Fibroblast of pulmonary artery (primary cell): ENCODE measurements around the gene TERF2IP.

Experiments used
- DNase-seq: peaks from one replicate; pipeline ENCODE4 v3.0.0-alpha.2; 2010; ENCODE audit warnings: low read depth
- H3K4me3 ChIP-seq: replicated peaks from 2 replicates; pipeline ENCODE4 v1.5.1; 2011; ENCODE audit warnings: low read depth, mild to moderate bottlenecking, control low read depth, low read length, moderate library complexity
- TF ChIP-seq, protein P1 (sequence below): IDR thresholded peaks from 2 replicates; pipeline ENCODE4 v1.5.1; 2011; ENCODE audit warnings: mild to moderate bottlenecking, control low read depth, low read length, inconsistent platforms; ENCODE audit errors: missing control alignments

The TERF2IP gene

DNA sequence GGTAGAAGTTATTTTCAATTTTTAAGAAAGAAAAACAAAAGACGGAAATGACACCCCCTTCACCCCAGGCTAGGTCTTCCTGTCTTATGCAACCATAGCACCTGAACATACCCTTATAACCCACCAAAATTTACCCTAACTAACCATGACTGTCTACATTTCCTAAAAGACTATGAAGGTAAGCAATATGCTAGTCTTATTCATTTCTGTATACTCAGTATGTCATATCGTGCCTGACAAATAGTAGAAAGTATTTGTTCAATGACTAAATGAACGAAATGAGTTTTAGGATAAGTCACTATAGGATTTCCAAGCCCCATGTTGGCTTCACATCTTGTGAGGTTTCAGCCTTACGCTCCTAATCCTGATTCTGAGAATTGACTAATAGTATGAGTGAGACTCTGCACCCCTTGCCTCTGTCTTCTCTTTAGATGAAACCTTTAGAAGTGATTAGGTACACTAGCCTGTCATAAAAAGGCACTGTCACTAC is 31.0 kb upstream of the TERF2IP start:
- no peak overlapping the region for H3K4me3 ChIP-seq
- DNase-seq, result no peak

GRCh38 chr16:75617121-75617520 is 30.5 kb upstream of the TERF2IP start:
- DNase-seq, result no peak

More for the DNA sequence above, 31.0 kb upstream of the TERF2IP start:
- TF ChIP-seq, protein P1, sequence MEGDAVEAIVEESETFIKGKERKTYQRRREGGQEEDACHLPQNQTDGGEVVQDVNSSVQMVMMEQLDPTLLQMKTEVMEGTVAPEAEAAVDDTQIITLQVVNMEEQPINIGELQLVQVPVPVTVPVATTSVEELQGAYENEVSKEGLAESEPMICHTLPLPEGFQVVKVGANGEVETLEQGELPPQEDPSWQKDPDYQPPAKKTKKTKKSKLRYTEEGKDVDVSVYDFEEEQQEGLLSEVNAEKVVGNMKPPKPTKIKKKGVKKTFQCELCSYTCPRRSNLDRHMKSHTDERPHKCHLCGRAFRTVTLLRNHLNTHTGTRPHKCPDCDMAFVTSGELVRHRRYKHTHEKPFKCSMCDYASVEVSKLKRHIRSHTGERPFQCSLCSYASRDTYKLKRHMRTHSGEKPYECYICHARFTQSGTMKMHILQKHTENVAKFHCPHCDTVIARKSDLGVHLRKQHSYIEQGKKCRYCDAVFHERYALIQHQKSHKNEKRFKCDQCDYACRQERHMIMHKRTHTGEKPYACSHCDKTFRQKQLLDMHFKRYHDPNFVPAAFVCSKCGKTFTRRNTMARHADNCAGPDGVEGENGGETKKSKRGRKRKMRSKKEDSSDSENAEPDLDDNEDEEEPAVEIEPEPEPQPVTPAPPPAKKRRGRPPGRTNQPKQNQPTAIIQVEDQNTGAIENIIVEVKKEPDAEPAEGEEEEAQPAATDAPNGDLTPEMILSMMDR, result no peak

DNA sequence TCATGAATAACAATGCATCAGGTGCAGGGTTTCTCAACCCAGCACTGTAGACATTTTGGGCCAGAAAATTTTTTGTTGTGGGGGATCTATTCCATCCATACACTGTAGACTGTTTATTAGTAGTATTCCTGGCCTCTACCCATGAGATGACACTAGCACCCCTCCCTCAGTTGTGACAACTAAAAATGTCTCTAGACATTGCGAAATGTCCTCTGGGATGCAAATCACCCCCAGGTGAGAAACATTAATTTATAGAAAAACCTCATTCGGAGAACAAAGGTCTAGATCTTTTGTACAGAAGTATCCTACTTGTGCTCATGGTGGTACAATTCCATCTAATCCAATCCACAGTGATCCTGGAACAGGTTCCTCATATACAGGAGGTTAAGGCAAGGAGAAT is 28.8 kb upstream of the TERF2IP start:
- TF ChIP-seq, protein P1, result no peak
- DNase-seq, result no peak

More at GRCh38 chr16:75617121-75617520, 30.5 kb upstream of the TERF2IP start:
- no peak overlapping the region for H3K4me3 ChIP-seq
- TF ChIP-seq, protein P1, result no peak

DNA sequence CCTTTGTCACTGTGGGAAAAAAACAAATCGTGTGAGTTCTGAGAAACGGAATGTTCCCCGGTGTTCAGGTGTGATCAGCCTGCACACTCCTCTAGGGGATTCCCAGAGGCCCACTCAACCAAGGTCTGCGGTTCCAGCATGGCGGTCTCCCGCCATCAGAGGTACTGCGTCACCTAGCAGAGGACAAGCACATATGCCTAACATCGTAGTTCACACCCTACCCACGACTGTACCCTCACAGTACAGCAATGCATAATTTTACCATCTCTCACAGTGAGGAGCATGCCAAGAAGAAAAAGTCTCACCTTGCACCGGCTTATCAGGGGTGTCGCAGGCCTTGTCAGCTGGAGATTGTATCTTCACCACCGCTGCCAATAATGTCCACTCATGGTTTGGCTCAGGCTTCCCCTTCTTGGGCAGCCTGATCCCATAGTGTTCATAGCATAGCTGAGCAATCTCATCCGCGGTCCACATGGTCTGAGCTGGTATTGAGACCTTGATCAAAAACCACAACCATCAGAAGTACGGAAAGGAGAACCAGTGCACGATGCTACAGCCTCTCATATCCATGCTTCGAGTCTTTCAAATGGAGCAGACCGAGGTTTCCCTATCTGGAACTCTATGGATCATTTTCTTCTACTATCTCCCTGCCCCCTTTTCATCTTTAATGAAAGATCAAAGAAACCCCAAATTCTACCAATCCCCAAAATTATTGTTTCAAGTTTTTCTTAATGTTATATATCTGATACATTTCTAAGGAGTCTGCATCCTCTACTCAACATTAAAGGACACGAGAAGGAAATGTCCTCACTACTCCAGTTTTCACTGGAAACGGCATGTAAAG is 27.0 kb upstream of the TERF2IP start:
- no peak for DNase-seq
- TF ChIP-seq, protein P1, result no peak
- H3K4me3 ChIP-seq, result no peak overlapping the region

More for the DNA sequence above, 28.8 kb upstream of the TERF2IP start:
- H3K4me3 ChIP-seq, result no peak overlapping the region

DNA sequence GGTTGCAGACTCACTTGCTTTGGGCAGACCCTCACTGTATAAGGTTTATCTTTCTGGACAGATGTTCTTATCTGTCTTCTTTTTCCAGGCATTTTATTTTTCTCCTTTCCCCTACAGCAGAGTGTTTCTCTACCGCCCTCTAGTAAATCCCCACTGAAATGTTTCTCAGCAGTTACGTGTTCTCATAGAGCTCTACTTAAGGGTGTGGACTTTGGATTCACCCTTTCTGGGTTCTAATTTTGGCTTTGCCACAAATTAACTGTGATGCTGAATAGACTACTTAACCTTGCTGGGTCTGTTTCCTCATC is 26.4 kb upstream of the TERF2IP start:
- DNase-seq, result peak; percentile 63
- no peak overlapping the region for H3K4me3 ChIP-seq
- TF ChIP-seq, protein P1, result peak; percentile 74

DNA sequence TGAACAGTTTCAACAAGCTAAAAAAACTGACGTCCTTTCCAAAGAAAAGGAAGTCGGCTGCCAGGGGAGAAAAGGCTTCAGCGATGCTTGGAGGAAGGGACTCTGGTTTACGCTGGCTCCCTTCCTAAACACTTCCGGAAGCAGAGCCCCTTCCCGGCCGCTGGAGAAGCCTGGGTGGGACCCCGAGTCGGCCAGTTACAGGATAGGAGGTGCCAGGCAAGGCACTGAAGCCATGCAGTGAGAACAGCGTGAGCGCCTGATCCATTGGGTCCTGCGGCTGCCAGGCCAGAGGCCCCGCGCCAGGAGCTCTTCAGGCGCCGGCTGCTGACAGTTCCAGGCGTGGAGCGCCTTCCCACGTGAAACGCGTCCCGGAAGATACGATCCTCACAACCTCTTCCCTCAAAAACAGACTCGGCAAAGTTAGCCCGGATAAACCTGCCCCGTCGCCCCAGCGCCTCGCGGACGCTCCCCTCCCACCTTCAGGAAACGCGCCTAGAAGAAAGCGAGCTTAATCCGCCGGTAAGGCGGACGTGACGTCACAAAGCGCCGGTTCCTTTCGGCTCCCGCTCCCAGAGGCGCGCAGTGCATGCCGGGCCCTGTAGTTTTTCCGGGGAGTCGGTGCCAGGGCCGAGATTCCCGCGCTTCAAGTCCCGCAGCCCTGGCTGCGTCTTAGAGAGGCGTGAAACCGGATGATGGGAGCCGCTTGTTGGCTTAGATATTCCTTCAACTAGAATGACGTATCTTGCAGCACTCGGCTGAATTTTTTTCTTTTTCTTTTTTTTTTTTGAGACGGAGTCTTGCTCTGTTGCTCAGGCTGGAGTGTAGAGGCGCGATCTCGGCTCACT is 24.6 kb upstream of the TERF2IP start, which contains the start of gene ADAT1:
TSS of gene ADAT1 (minus strand) at position 521 of the 845 bp plus-strand sequence. CDS start 2,482 bp downstream, outside the sequence.
- H3K4me3 ChIP-seq, result peak within 1 kb of the TSS; percentile 79
- DNase-seq, result peak; percentile 98
- TF ChIP-seq, protein P1, result no peak
